GM18951 (cell line): ENCODE measurements around the gene FANCG.

Experiments used
- POLR2A ChIP-seq: IDR thresholded peaks from 4 replicates; pipeline ENCODE4 v1.6.1; 2011; ENCODE audit warnings: mild to moderate bottlenecking; ENCODE audit not compliant: insufficient read length, insufficient read depth; ENCODE audit errors: extremely low read depth
- in situ Hi-C: fragments of 300-500 bp; cut with MboI; formaldehyde crosslinking; loops from one replicate; pipeline ENCODE4 v1.12.0; 2022; ENCODE audit warnings: low sequenced_read_pairs, mixed read lengths, inconsistent platforms; ENCODE audit not compliant: unreplicated experiment

FANCG gene

DNA sequence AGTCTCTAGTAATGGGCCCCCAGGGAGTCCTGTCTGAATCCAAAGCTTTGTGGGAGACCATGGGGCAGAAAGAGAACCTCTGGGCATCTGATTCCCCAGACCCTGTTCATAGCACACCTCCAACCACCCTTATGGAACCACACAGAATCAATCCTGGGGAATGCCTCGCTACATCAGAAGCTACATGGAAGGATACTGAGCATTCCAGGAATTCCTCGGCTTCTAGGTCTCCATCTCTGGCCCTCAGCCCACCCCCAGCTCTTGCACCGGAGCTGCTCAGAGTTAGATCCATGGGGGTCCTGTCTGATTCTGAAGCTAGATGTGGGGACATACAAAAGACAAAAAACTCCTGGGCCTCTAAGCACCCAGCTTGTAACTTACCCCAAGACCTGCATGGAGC lies 35.7 kb downstream of the FANCG start:
- in situ Hi-C loops, result no loop called here
- TF ChIP-seq POLR2A, result no peak

DNA sequence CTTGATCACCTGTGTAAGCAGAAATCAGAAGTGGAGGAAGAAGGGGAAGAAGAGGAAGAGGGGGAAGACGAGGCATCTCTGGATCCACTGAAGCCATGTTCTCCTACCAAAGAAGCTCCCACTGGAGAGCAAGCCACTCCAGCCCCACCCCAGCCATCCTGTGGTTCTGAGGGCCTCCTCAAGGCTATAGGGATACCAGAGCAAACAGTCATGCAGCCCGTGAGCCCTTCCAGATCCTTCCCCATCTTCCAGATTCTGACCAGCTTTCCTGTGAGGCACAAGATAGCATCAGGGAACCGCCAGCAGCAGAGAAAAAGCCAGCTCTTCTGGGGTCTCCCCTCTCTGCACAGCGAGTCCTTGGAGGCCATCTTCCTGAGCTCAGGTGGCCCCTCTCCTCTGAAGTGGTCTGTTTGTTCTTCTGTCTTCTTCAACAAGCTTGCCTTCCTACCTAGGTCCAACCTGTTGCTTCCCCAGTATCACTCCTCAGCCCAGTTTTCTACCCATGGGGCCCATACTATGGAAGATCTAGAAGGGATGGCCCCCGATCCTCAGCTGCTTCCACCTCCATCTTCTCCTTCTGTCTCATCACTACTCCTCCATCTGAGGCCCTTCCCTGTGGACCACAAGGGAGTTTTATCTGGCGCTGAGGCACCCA lies 36.7 kb downstream of the FANCG start:
- in situ Hi-C loops, result no loop called here

DNA sequence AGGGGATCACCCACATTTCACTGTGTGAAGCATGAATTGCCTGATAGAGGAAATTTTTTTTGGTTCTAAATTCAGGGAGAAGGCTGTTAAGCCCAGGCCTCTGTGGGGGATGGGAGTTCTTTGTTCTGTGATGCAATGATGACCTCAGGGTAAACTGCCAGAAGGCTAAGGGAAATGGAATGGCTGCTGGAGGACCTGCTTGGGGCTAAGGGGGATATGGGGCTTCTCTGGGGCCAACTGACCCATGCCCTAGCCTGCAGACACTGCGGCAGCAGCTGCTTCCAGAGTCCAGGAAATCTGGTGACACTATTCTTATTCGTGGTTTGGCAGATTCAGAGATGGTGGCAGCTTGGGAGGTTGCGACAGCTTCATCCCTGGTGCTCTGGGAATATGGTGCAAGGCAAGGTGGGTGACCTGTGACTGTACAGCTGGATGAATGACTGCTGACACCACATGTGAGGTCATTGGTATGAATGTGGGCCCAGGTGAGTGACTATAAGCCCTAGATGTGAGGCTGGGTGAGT lies 37.6 kb downstream of the FANCG start:
- in situ Hi-C loops, result no loop called here
- no peak for TF ChIP-seq POLR2A

More for the DNA sequence above, 36.7 kb downstream of the FANCG start:
- TF ChIP-seq POLR2A, result no peak

DNA sequence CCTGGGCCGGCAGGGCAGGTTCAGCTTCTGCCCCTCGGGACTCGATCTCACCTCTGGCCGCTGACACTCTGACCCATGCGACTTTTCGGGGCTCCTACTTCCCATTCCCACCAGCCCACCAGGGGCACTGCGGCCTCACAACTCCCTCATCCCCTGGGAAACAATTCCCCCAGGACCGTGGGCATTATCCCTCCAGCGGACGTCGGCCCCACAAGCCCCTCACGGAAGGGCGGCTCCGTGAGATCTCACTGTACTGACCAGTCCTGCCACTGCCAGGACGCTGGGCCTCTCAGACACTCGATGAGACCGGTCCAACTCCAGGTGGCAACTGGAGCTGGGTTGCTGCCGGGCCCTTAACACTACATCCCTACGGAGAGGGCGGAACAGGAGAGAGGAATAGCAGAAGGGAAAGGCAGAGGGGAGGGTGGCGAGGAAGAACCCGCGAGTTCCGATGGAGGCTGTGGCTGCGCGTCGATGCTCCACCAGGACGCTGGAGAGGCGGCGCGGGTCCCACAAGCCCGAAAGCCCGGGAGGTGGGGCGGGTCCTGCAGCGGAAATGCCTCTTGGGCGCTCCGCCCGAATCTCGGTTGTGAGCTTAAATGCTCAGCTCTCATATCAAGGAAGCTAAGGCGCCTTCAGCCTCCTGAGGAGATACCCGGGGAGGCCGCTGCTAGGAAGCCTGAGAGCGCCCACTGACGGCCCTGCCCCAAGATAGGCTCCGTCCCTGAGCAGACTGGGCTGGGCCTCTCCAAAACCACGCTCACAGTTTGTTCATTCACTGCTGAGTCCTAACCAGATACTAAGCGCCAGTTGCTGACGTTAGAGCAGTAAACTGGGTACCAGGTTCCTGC lies 43.7 kb downstream of the FANCG start:
- TF ChIP-seq POLR2A, result no peak

DNA sequence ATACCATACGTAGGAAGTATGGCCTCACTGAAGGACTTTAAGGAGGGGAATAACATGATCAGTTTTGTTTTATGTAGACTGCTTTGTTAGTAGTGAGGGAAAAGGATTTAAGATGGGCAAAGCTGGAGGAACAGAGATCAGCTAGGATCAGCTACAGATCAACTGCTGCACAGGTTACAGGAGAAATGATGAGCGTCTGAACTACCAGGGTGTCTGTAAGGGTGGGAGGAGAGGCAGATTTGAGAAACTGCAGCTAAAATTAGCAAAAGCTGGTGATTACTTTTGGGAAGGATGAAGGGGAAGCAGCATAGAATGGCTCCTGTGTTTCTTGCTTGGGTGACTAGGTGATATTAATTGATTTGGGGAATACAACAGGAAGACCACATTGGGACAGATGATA lies 46.6 kb downstream of the FANCG start:
- in situ Hi-C loops, result no loop called here
- no peak for TF ChIP-seq POLR2A

More for the DNA sequence above, 43.7 kb downstream of the FANCG start:
- in situ Hi-C loops, result no loop called here

DNA sequence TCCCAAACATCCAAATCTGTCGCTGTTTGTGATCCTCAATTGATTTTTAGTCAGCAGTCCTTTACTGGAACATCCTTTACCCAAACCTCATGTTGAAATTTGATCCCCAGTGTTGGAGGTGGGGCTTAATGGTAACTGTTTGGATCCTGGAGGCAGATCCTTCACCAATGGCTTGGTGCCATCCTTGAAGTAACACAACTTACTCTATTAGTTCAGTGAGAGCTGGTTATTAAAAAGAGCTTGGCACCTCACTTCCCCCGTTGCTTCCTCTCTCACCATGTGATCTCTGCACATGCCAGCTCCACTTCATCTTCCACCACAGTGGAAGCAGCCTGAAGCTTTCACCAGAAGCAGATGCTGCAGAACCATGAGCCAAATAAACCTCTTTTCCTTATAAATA lies 49.9 kb downstream of the FANCG start:
- in situ Hi-C loops, result no loop called here
- no peak for TF ChIP-seq POLR2A

DNA sequence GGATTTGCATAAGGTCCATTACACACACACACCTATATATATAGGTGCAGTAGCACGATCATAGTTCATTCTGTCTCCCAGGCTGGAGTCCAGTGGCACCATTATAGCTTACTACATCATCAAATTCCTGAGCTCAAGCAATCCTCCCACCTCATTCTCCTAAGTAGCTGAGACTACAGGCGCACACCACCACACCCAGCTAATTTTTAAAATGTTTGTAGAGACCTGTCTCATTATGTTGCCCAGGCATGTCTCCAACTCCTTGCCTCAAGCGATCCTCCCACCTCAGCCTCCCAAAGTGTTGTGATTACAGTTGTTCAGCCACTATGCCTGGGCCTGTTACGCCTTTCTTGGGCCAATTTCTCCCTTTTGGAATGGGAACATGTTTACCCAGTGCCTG lies 50.5 kb downstream of the FANCG start:
- no peak for TF ChIP-seq POLR2A
- in situ Hi-C loops, result no loop called here

DNA sequence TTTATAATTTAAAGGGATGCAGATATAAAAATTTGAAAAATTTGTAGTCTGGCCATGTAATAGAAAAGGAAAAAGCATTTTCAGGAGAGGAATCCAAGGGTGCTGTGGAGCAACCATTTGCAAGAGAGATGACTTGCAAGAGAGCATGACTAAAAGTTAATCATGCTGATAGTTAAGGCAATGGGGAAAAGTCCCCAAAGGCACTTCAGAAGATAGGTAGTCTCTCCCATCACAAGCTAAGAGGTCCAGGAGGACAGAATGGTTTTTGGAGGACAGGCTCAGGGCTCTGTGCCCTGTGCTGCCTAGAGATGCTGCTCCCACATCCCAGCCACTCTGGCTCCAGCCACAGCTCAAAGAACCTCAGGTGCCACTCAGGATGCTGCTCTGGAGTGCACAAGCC lies 51.4 kb downstream of the FANCG start:
- TF ChIP-seq POLR2A, result no peak
- in situ Hi-C loops, result no loop called here

DNA sequence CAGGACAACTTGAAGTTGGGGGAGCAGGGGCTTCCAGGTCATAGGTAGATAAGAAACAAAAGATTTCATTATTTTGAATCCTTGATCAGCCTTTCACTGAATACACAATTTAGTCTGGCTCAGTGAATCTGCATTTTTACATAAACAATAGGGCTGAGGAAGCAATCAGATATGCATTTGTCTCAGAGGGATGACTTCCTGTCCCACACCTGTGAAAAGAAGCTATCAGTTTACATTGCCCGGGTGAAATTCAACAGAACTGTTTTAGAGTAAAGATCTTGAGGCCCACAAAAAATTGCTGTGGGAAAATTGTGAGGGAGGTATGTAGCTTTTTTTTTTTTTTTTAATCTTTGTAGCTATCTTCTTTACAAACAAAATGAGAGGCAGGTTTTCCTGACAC lies 51.9 kb downstream of the FANCG start:
- in situ Hi-C loops, result no loop called here
- no peak for TF ChIP-seq POLR2A

DNA sequence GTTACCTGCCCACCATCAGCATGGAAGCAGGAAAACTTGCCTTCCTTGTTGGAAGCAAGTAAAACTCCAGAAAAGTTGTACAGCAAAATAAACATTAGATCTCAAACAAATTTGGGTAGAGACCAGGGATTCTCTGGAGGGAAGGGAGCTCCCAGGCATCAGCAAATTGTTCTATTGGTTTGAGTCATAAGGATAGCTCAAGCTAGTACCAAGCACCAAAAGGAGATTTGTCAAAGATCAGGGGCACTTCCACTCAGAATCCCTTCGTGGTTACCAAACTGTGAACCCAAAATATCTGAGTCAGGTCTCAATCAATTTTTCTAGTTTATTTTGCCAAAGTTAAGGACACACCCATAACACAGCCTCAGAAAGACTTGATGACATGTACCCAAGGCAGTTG lies 52.4 kb downstream of the FANCG start:
- in situ Hi-C loops, result no loop called here
- TF ChIP-seq POLR2A, result no peak

DNA sequence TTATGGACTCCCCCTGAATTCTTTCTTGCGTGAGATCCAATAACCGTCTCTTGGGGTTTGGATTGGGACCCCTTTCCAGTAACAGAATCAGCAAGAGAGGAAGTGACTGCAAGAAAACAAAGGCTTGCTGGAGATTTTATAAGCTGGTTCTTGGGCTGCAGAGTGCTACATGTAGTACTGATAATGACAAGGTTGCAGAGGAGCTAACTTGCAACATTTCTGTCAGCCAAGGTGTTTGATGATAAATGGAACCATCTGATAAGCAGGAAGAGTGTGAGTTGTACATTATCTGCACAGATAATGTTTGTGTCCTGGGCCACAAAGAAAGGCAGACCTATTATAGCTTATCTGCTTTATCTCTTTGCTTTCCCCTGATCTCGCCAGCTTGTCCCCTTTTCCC lies 53.1 kb downstream of the FANCG start:
- TF ChIP-seq POLR2A, result no peak
- in situ Hi-C loops, result no loop called here
